GM12872 (cell line): ENCODE measurements around the gene CNTNAP5.

Experiments used
- TF ChIP-seq, protein P1 (sequence below): IDR thresholded peaks from 3 replicates; pipeline ENCODE4 v1.5.1; 2011; ENCODE audit warnings: low read depth, mild to moderate bottlenecking, low read length, moderate library complexity; ENCODE audit not compliant: insufficient read depth

Gene CNTNAP5

DNA sequence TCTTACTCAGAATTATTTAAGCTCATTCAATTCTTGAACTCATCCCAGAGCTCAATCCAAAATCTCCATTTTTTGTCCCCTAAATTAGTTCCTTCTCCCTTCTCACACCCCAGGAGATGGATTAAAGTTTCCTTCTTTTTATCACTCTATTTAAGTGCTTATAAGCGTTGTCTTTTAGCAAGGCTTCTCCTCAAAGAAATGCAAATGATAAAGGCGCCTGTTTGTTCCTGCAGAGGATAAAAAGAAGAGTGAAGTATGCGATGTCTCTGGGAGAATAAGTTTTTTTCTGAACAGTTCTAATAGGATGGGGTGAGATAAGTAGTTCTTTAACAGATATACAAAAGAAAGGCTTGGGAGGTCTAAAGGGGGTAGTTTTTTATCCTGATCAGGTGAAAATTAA, 303.3 kb downstream of the CNTNAP5 start:
- TF ChIP-seq, protein P1, sequence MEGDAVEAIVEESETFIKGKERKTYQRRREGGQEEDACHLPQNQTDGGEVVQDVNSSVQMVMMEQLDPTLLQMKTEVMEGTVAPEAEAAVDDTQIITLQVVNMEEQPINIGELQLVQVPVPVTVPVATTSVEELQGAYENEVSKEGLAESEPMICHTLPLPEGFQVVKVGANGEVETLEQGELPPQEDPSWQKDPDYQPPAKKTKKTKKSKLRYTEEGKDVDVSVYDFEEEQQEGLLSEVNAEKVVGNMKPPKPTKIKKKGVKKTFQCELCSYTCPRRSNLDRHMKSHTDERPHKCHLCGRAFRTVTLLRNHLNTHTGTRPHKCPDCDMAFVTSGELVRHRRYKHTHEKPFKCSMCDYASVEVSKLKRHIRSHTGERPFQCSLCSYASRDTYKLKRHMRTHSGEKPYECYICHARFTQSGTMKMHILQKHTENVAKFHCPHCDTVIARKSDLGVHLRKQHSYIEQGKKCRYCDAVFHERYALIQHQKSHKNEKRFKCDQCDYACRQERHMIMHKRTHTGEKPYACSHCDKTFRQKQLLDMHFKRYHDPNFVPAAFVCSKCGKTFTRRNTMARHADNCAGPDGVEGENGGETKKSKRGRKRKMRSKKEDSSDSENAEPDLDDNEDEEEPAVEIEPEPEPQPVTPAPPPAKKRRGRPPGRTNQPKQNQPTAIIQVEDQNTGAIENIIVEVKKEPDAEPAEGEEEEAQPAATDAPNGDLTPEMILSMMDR = no peak

DNA sequence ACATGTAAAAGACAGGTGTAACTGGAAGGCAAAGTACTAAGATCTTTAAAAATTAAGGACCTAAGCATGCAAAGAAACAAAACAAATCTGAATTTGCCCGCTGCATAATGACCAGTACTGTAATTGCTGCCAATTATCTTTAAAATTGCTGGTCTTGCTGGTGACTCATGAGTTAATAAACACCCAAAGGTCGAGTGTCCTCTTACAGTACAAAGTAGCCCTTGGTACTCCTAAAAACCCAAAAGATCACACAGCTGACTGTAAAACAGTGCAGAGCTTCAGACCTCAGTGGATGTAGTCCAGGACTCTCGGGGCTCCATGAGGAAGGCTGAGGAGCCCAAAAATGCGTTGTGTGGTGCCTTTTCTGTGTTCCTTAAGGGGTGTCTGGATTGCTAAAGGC, 308.7 kb downstream of the CNTNAP5 start:
- TF ChIP-seq, protein P1 = no peak

DNA sequence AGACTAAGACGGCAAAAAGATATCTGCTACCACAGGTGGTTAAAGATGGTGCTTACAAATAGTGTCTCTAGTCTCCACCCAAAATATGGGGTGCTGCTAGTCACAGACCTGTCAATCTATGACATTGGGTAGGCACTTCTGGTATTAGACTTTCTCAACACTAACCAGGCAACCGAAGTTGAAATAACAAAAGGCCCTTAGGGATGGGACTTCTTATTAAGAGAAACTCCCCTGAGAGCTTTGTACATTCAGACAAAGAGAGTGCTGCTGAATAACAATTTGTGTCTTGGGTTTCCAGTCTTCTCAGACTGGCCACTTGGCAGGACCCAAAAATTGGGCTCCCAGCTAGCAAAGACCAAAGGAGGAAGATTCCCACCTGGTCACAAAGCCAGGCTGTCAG, 310.0 kb downstream of the CNTNAP5 start:
- TF ChIP-seq, protein P1 = no peak

DNA sequence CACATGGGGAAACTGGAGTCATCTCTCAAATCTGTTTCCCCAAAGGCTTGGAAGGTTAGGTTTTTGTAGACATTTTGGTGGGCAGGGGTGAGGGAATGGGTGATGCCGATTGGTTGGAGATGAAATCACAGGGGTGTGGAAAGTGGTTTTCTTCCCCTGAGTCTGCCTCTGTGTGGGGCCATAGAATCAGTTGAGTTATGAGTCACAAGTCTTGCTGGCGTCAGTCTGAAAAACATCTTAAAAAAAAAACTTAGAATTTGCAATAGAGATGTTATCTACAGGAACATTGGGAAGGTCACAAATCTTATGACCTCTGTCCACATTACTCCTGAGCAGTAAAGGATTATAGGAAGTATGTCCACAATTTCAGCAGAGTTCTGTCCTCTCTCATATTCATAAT, 314.6 kb downstream of the CNTNAP5 start:
- TF ChIP-seq, protein P1 = no peak

DNA sequence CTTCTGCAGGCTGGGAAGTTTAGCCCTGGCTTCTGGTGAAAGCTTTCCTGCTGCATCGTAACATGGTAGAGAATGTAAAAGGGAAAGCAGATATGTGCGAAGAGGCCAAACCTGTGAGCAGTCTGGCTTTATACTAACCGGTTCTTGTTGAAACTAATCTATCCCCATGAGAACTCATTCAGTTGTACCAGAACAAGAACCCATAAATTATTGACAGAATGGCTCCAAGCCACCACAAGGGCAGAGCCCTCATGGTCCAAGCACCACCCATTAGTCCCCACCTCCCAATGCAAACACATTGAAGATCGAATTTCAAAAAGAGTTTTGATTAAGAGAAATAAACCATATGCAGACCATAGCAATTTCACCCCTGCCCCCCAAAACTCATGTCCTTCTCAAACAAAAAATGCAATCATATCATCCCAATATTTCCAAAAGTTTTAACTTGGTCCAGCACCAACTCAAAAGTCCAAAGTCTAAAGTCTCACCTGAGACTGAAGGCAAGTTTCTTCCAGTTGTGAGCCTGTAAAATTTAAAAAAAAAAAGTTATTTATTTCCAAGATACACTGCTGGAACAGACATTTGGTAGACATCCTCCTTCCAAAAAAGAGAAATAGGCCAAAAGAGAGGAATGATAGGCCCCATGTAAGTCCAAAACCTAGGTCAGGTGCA, 318.9 kb downstream of the CNTNAP5 start:
- TF ChIP-seq, protein P1 = no peak

DNA sequence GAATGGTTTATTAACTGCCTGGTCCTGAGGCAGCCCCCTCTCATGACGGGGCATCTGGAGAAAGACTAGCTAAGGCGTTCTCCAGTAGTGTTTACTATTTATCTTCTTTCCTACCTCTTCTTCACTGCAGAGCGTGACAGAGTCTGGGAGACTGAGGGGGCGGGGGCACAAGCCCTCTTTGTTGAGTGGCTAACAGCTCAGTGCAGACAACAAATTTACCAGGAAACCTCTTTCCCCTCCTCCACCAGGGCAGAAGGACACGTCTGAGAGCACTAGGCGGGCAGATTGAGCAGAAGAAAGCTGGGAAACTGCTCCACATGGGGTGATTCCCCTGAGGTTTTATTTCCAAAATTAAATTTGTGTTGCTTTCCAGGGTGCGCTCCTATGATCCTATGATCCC, 322.1 kb downstream of the CNTNAP5 start:
- TF ChIP-seq, protein P1 = no peak

DNA sequence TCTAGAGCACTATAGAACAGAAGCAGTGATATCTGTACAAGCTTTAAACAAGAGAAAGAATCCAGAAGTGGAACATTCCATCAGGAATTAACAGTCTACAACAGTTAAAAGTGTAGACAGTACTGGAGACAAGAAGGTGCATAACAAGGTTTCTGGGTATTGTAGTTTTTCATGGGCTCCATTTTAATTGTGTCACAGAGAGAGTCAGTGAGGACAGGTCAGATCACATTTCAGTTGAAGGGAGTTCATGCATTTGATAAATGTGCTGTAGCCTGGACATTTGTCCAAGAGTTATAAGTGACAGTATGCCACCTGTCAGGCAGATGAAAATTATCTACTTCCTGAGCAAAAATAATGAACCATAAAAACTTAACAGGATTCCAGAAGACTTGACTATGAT, 328.6 kb downstream of the CNTNAP5 start:
- TF ChIP-seq, protein P1 = no peak
